ENCODE data around the gene GALP.
"Not testable (repeated sequence)": the region's sequence is repeated elsewhere in the genome, so short reads cannot be mapped to it uniquely, and the experiment has no call there.

Gene GALP

DNA sequence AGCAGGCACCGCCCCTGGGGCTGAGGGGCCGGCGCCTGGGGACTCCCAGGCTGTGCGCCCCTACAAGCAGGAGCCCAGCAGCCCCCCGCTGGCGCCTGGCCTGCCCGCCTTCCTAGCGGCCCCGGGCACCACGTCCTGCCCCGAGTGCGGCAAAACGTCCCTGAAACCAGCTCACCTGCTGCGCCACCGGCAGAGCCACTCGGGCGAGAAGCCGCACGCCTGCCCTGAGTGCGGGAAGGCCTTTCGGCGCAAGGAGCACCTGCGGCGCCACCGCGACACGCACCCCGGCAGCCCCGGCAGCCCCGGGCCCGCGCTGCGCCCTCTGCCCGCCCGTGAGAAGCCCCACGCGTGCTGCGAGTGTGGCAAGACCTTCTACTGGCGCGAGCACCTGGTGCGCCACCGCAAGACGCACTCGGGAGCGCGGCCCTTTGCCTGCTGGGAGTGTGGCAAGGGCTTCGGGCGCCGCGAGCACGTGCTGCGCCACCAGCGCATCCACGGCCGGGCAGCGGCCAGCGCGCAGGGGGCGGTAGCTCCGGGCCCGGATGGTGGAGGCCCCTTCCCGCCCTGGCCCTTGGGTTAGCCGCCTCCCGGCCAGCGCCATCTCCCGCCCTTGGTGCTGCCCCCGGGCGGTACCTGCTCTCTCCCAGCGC, 16.1 kb upstream of the GALP start:
- peaks cover 9% of the 10 kb centered on the region for H3K4me1 ChIP-seq (ENCODE audit: control insufficient read depth, insufficient read depth, low read length, poor library complexity, severe bottlenecking)
- H3K9me3 ChIP-seq (ENCODE audit: control insufficient read depth, low read length): no peaks in the 10 kb centered on the region
- 96 to 97% methylated on average over 61 to 66 of the region's 69 CpGs for WGBS, 2 experiments (ENCODE audit: insufficient coverage in 2 of 2)
- H3K27ac ChIP-seq (ENCODE audit: low read depth, low read length, severe bottlenecking): no peak overlapping the region
- no peak overlapping the region for H3K4me3 ChIP-seq (ENCODE audit: extremely low read depth, insufficient read depth, low read length, poor library complexity, severe bottlenecking)
- peaks cover 45% of the 10 kb centered on the region for H3K36me3 ChIP-seq (ENCODE audit: control insufficient read depth, insufficient read depth, low read length)

DNA sequence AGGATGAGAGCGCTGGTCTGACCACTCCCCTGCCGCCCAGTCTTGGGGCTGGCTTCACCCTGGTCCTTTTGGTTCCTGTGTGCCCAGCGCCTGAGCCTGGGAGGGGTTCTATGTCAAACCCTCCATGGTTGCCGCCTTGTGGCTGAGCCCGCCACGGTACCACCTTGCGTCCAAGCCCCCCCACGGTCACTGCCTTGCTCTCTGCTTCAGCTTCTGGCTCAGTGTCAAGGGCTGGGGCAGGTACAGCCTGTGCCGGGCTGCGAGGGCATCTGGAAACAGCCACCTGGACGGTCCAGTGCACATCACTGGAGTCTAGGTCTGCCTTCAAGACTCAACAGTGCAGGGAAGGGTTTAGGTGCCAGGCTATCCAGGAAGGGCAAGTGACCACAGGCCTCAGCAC, 14.3 kb upstream of the GALP start:
- H3K36me3 ChIP-seq (ENCODE audit: control insufficient read depth, insufficient read depth, low read length): peaks cover 28% of the 10 kb centered on the region
- WGBS, 2 experiments (ENCODE audit: insufficient coverage in 2 of 2): 93 to 95% methylated on average over 9 to 11 of the region's 11 CpGs
- no peaks in the 10 kb centered on the region for H3K9me3 ChIP-seq (ENCODE audit: control insufficient read depth, low read length)
- H3K27ac ChIP-seq (ENCODE audit: low read depth, low read length, severe bottlenecking): no peak overlapping the region
- H3K4me1 ChIP-seq (ENCODE audit: control insufficient read depth, insufficient read depth, low read length, poor library complexity, severe bottlenecking): peaks cover 9% of the 10 kb centered on the region
- no peak overlapping the region for H3K4me3 ChIP-seq (ENCODE audit: extremely low read depth, insufficient read depth, low read length, poor library complexity, severe bottlenecking)

GRCh38 chr19:56162258-56162657, 13.6 kb upstream of the GALP start:
- WGBS, 2 experiments (ENCODE audit: insufficient coverage in 2 of 2): 72 to 75% methylated on average over 7 to 9 of the region's 9 CpGs
- Histone ChIP-seq H3K4me3 (ENCODE audit: extremely low read depth, insufficient read depth, low read length, poor library complexity, severe bottlenecking) (no peak overlapping the region), H3K9me3 (ENCODE audit: control insufficient read depth, low read length) (no peaks in the 10 kb centered on the region), H3K36me3 (ENCODE audit: control insufficient read depth, insufficient read depth, low read length) (peaks cover 24% of the 10 kb centered on the region), H3K4me1 (ENCODE audit: control insufficient read depth, insufficient read depth, low read length, poor library complexity, severe bottlenecking) (peaks cover 9% of the 10 kb centered on the region), H3K27ac (ENCODE audit: low read depth, low read length, severe bottlenecking) (no peak overlapping the region)

DNA sequence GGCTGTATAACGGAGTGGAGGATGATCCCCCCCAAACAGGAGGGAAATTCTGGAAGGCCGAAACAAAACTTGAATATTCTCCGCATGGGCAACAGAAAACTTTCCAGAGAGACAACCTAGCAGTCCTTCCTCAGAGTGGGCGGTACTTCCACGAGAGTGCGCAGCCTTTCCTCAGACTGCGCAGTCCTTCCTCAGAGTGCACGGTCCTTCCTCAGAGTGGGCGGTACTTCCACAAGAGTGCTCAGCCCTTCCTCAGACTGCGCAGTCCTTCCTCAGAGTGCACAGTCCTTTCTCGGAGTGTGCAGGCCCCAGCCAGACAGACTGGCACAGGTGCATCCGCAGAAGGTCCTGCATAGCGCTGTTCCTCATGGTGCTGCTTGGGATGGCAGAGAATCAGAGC, 12.7 kb upstream of the GALP start:
- Histone ChIP-seq H3K4me1 (ENCODE audit: control insufficient read depth, insufficient read depth, low read length, poor library complexity, severe bottlenecking) (peaks cover 9% of the 10 kb centered on the region), H3K36me3 (ENCODE audit: control insufficient read depth, insufficient read depth, low read length) (peaks cover 19% of the 10 kb centered on the region), H3K4me3 (ENCODE audit: extremely low read depth, insufficient read depth, low read length, poor library complexity, severe bottlenecking) (no peak overlapping the region), H3K27ac (ENCODE audit: low read depth, low read length, severe bottlenecking) (no peak overlapping the region), H3K9me3 (ENCODE audit: control insufficient read depth, low read length) (no peaks in the 10 kb centered on the region)
- WGBS, 2 experiments (ENCODE audit: insufficient coverage in 2 of 2): 94 to 95% methylated on average over 13 of the region's 13 CpGs

GRCh38 chr19:56167064-56167578, 8.7 kb upstream of the GALP start:
- 25 to 45% methylated on average over 4 to 5 of the region's 7 CpGs for WGBS, 2 experiments (ENCODE audit: insufficient coverage in 2 of 2)
- Histone ChIP-seq H3K4me3 (ENCODE audit: extremely low read depth, insufficient read depth, low read length, poor library complexity, severe bottlenecking) (no peak overlapping the region), H3K9me3 (ENCODE audit: control insufficient read depth, low read length) (no peaks in the 10 kb centered on the region), H3K27ac (ENCODE audit: low read depth, low read length, severe bottlenecking) (no peak overlapping the region), H3K36me3 (ENCODE audit: control insufficient read depth, insufficient read depth, low read length) (no peaks in the 10 kb centered on the region), H3K4me1 (ENCODE audit: control insufficient read depth, insufficient read depth, low read length, poor library complexity, severe bottlenecking) (peaks cover 6% of the 10 kb centered on the region)

DNA sequence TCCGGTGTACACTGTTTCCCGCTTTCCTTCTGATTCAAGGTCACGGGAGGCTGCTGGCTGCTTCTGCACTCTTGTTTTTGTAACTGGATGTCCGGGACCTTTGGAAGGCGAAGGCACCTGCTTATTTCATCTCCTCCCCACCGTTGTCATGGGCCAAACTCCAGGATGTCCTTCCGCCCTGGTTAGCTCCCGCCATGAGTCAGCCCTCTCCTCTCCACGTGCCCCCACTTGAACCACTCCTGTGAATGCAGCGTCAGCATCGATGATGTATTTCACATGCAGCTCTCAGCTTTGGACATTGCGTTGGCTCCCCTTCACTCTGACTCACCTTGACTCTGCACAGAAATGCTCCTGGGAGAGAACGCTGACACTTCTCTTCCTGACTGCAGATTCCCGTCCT, 5.5 kb upstream of the GALP start:
- WGBS, 2 experiments (ENCODE audit: insufficient coverage in 2 of 2): 80 to 82% methylated on average over 14 of the region's 14 CpGs
- Histone ChIP-seq H3K27ac (ENCODE audit: low read depth, low read length, severe bottlenecking) (no peak overlapping the region), H3K4me1 (ENCODE audit: control insufficient read depth, insufficient read depth, low read length, poor library complexity, severe bottlenecking) (no peaks in the 10 kb centered on the region), H3K4me3 (ENCODE audit: extremely low read depth, insufficient read depth, low read length, poor library complexity, severe bottlenecking) (no peak overlapping the region), H3K36me3 (ENCODE audit: control insufficient read depth, insufficient read depth, low read length) (no peaks in the 10 kb centered on the region), H3K9me3 (ENCODE audit: control insufficient read depth, low read length) (no peaks in the 10 kb centered on the region)

- 27 to 36% methylated on average over 3 to 4 of the region's 9 CpGs for WGBS, 2 experiments (ENCODE audit: insufficient coverage in 2 of 2)
- Histone ChIP-seq H3K36me3 (ENCODE audit: control insufficient read depth, insufficient read depth, low read length) (no peaks in the 10 kb centered on the region), H3K4me1 (ENCODE audit: control insufficient read depth, insufficient read depth, low read length, poor library complexity, severe bottlenecking) (no peaks in the 10 kb centered on the region), H3K9me3 (ENCODE audit: control insufficient read depth, low read length) (no peaks in the 10 kb centered on the region), H3K4me3 (ENCODE audit: extremely low read depth, insufficient read depth, low read length, poor library complexity, severe bottlenecking) (no peak overlapping the region), H3K27ac (ENCODE audit: low read depth, low read length, severe bottlenecking) (no peak overlapping the region)
Measured at GRCh38 chr19:56174086-56174485, 1.7 kb upstream of the GALP start.

GRCh38 chr19:56174550-56174949, 1.3 kb upstream of the GALP start:
- 69 to 72% methylated on average over 6 to 11 of the region's 11 CpGs for WGBS, 2 experiments (ENCODE audit: insufficient coverage in 2 of 2)
- no peak overlapping the region for H3K4me3 ChIP-seq (ENCODE audit: extremely low read depth, insufficient read depth, low read length, poor library complexity, severe bottlenecking)
- H3K36me3 ChIP-seq (ENCODE audit: control insufficient read depth, insufficient read depth, low read length): no peaks in the 10 kb centered on the region
- no peaks in the 10 kb centered on the region for H3K9me3 ChIP-seq (ENCODE audit: control insufficient read depth, low read length)
- H3K27ac ChIP-seq (ENCODE audit: low read depth, low read length, severe bottlenecking): no peak overlapping the region
- no peaks in the 10 kb centered on the region for H3K4me1 ChIP-seq (ENCODE audit: control insufficient read depth, insufficient read depth, low read length, poor library complexity, severe bottlenecking)

- WGBS, 2 experiments (ENCODE audit: insufficient coverage in 2 of 2): 66 to 86% methylated on average over 4 to 9 of the region's 11 CpGs
- H3K36me3 ChIP-seq (ENCODE audit: control insufficient read depth, insufficient read depth, low read length); H3K27ac ChIP-seq (ENCODE audit: low read depth, low read length, severe bottlenecking); H3K9me3 ChIP-seq (ENCODE audit: control insufficient read depth, low read length); H3K4me1 ChIP-seq (ENCODE audit: control insufficient read depth, insufficient read depth, low read length, poor library complexity, severe bottlenecking); H3K4me3 ChIP-seq (ENCODE audit: extremely low read depth, insufficient read depth, low read length, poor library complexity, severe bottlenecking): not testable (repeated sequence)
Measured at GRCh38 chr19:56176310-56176709, 502 bp downstream of the GALP start.

DNA sequence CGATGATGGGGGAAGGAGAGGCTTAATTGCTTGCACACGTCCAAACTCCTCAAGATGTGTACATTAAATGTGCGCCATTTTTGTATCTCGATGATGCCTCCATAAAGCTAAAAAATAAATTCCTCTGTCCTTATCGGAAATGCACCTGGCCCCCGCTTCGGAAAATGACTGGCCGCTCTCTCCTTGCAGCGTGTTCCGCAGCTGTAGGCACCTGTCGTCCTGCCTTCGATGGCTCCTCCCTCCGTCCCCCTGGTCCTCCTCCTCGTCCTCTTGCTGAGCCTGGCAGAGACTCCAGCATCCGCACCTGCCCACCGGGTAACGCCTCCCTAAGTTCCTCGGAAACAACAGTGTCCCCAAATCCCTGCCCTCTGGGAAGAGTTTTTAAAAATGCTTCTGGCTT, 1.1 kb downstream of the GALP start:
- WGBS, 2 experiments (ENCODE audit: insufficient coverage in 2 of 2): 90 to 95% methylated on average over 11 to 15 of the region's 18 CpGs
- Histone ChIP-seq H3K4me3 (ENCODE audit: extremely low read depth, insufficient read depth, low read length, poor library complexity, severe bottlenecking) (no peak overlapping the region), H3K36me3 (ENCODE audit: control insufficient read depth, insufficient read depth, low read length) (no peaks in the 10 kb centered on the region), H3K4me1 (ENCODE audit: control insufficient read depth, insufficient read depth, low read length, poor library complexity, severe bottlenecking) (no peaks in the 10 kb centered on the region), H3K9me3 (ENCODE audit: control insufficient read depth, low read length) (no peaks in the 10 kb centered on the region), H3K27ac (ENCODE audit: low read depth, low read length, severe bottlenecking) (no peak overlapping the region)

GRCh38 chr19:56177564-56178243, 1.9 kb downstream of the GALP start:
- H3K27ac ChIP-seq (ENCODE audit: low read depth, low read length, severe bottlenecking): no peak overlapping the region
- H3K36me3 ChIP-seq (ENCODE audit: control insufficient read depth, insufficient read depth, low read length): no peaks in the 10 kb centered on the region
- H3K4me3 ChIP-seq (ENCODE audit: extremely low read depth, insufficient read depth, low read length, poor library complexity, severe bottlenecking): no peak overlapping the region
- H3K4me1 ChIP-seq (ENCODE audit: control insufficient read depth, insufficient read depth, low read length, poor library complexity, severe bottlenecking): no peaks in the 10 kb centered on the region
- no peaks in the 10 kb centered on the region for H3K9me3 ChIP-seq (ENCODE audit: control insufficient read depth, low read length)
- 71 to 78% methylated on average over 5 to 11 of the region's 11 CpGs for WGBS, 2 experiments (ENCODE audit: insufficient coverage in 2 of 2)
